ENCODE results near the gene SPATA9.
"Not testable (repeated sequence)": the region's sequence is repeated elsewhere in the genome, so short reads cannot be mapped to it uniquely, and the experiment has no call there.

The SPATA9 gene

GRCh38 chr5:95646226-95646568 lies 36.6 kb downstream of the SPATA9 start:
- DNase-seq (ENCODE audit: low read depth), result not testable (repeated sequence)

- peak; percentile 24 for DNase-seq (ENCODE audit: low read depth)
Measured at GRCh38 chr5:95644351-95645042, 38.3 kb downstream of the SPATA9 start.

- no peak for DNase-seq (ENCODE audit: low read depth)
Measured at GRCh38 chr5:95643152-95643551, 39.6 kb downstream of the SPATA9 start.

- no peak for DNase-seq (ENCODE audit: low read depth)
Measured at GRCh38 chr5:95641741-95642220, 41.0 kb downstream of the SPATA9 start.

- no peak for DNase-seq (ENCODE audit: low read depth)
Measured at GRCh38 chr5:95638632-95639031, 44.2 kb downstream of the SPATA9 start.

- DNase-seq (ENCODE audit: low read depth), result no peak
Measured at GRCh38 chr5:95634081-95634480, 48.7 kb downstream of the SPATA9 start.

GRCh38 chr5:95633671-95634070 lies 49.1 kb downstream of the SPATA9 start:
- DNase-seq (ENCODE audit: low read depth), result no peak

GRCh38 chr5:95632942-95633341 lies 49.8 kb downstream of the SPATA9 start:
- DNase-seq (ENCODE audit: low read depth), result not testable (repeated sequence)

GRCh38 chr5:95631991-95632675 lies 50.7 kb downstream of the SPATA9 start:
- DNase-seq (ENCODE audit: low read depth), result peak; percentile 50

GRCh38 chr5:95631255-95631958 lies 51.4 kb downstream of the SPATA9 start:
- DNase-seq (ENCODE audit: low read depth), result no peak

GRCh38 chr5:95630394-95630917 lies 52.3 kb downstream of the SPATA9 start:
- no peak for DNase-seq (ENCODE audit: low read depth)

- no peak for DNase-seq (ENCODE audit: low read depth)
Measured at GRCh38 chr5:95628933-95629332, 53.9 kb downstream of the SPATA9 start.

- DNase-seq (ENCODE audit: low read depth), result no peak
Measured at GRCh38 chr5:95627971-95628810, 54.6 kb downstream of the SPATA9 start.

- DNase-seq (ENCODE audit: low read depth), result no peak
Measured at GRCh38 chr5:95626701-95627100, 56.1 kb downstream of the SPATA9 start.

GRCh38 chr5:95624368-95624767 lies 58.4 kb downstream of the SPATA9 start:
- no peak for DNase-seq (ENCODE audit: low read depth)

- DNase-seq (ENCODE audit: low read depth), result no peak
Measured at GRCh38 chr5:95623706-95624105, 59.1 kb downstream of the SPATA9 start.

- DNase-seq (ENCODE audit: low read depth), result no peak
Measured at GRCh38 chr5:95621839-95622629, 60.8 kb downstream of the SPATA9 start.

- DNase-seq (ENCODE audit: low read depth), result peak; percentile 47
Measured at GRCh38 chr5:95620870-95621838, 61.6 kb downstream of the SPATA9 start.

GRCh38 chr5:95620030-95620869 lies 62.5 kb downstream of the SPATA9 start, which contains the start of gene GPR150:
GPR150 (plus strand) TSS chr5:95620087; CDS start chr5:95620276, 189 bp downstream.
- peak; percentile 66 for DNase-seq (ENCODE audit: low read depth)
